NOMO-1 (cell line): ENCODE results near the gene MYOG.

Experiments used
- DNase-seq, 2 experiments: peaks; one replicate each; lab custom pipeline; 2025; ENCODE audit not compliant: unreplicated experiment in 2 of 2; lab: John Stamatoyannopoulos, UW

The MYOG gene

GRCh38 chr1:203049077-203049476, 36.7 kb downstream of the MYOG start:
- no peak for DNase-seq

GRCh38 chr1:203048555-203049051, 37.2 kb downstream of the MYOG start:
- no peak for DNase-seq

- no peak for DNase-seq
Observed at GRCh38 chr1:203048086-203048485, 37.7 kb downstream of the MYOG start.

DNA sequence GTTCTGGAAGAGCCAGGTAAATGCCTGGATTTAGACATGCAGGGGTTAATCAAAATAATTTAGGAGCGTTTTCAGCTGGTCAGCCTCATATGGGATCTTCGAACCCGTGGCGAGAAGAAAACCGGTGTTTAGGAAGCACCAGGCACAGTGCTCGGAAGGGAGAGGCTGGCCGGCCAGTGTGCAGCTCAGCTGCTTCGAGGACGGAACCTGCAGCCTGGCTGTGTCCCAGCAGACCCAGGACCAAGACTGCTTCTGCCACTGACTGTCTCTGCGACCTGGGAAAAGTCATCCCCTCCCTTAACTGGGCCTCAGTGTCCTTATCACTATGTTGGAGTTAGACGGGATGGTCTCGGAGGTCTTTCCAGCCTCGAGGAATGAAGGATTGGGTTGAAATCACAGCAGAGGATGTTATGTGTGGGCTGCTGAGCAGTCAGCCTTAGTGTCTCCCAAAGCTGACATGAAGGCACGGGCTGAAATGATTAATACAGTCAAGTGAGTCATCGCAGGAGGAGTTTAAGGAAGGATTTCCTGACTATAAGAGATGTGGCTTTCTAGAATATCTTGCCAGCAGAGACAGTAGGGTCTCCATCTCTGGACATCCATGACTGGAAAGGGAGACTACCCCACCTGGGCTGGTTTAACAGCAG, 38.7 kb downstream of the MYOG start:
- peak in 1 of 2 experiments; percentile 63 for DNase-seq

DNA sequence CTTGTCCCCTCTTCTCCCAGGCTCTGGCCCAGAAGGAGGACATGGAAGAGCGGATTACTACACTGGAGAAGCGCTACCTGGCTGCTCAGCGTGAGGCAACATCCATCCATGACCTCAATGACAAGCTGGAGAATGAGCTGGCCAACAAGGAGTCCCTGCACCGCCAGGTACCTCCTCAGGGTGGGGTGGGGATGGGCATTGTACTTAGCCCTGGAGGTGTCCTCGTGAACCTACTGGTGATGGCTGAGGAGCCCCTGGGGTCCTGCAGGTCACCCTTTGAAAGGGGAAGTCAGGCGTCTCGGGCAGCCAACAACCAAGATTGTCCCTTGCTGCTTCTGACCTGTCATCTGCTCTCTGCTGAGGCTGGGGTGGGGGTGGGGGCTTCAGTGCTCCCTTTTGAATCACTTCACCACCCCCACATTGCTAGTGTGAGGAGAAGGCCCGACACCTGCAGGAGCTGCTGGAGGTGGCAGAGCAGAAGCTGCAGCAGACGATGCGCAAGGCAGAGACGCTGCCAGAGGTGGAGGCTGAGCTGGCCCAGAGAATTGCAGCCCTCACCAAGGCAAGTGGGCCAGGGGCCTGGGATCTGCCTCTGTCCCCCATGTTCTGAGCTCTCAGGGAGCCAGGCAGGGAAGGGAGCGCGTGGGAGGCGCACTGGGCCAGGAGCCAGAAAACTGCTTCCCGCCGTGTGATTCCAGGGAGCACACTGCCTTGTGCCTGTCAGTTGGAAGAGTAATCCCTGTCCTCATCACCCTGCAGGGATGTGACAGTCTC, 39.8 kb downstream of the MYOG start:
- no peak for DNase-seq

DNA sequence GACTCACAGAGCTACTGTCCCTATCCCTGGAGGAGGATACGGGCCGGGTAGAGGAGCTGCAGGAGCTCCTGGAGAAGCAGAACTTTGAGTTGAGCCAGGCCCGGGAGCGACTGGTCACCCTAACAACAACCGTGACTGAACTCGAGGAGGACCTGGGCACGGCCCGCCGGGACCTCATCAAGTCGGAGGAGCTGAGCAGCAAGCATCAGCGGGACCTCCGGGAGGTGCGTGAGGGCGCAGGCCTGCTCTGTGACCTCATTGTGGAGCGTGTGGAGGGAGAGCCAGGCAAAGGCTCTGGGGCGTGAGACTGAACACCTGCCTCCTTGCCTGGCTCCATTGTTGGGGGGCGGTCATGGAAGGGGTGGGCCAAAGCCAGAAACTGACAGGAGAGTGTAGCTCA, 40.5 kb downstream of the MYOG start:
- no peak for DNase-seq

DNA sequence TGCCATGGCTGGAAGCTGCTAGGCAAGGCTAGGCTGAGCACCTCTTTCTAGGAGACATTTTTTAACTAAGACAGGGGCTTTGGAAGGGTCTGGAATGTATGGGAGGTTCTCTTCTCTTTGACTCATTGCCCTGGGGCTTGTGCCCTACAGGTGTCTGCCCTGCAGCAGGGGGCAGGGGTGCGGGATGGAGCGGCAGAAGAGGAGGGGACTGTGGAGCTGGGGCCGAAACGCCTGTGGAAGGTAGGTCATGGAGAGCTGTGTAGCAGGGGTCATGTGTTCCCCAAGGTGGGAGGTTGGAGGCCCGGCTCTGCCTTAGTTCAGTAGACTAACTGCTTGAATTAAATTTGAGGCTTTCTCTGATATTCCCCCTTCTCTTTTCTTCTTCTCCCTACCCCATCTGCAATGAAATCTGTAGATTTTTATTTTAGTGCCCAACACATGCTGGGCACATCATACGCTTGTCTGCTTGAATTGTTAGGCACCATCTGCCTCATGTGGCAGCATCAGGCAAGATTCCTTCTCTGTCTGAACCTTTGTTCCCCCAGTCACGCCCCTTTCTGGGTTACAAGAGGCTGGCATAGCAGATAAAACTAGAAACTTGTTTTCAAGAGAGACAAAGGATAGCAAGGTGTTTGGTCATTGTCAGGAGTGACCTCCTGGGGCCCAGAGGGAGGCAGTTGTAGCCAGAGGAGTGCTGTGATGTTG, 41.1 kb downstream of the MYOG start:
- no peak for DNase-seq

DNA sequence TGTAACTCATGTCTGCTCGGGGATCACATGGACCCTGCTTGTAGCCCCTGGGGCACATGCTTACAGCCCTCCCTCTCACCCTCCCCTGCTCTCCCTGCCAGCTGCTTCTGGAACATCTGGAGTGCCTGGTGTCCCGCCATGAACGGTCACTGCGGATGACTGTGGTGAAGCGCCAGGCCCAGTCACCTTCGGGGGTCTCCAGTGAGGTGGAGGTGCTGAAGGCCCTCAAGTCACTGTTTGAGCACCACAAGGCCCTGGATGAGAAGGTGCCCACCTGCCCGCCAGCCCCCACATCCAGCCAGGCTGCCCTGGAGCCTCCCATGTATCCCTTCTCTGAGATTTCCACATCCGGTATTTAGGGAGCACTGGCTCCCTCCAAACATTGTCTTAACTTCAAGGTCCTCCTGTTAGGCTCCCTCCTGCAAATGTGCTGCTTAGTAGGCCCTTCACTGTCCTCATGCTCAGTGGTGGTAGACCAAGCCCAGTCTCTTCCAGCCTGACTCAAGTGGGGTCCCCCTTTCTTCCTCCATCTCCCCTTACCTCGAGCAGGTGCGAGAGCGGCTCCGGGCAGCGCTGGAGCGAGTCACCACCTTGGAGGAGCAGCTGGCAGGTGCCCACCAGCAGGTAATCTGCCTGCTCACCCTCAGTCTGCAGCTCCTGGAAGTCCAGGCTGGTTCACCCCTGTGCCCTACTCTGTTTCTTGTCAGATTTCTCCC, 41.8 kb downstream of the MYOG start:
- DNase-seq: no peak

DNA sequence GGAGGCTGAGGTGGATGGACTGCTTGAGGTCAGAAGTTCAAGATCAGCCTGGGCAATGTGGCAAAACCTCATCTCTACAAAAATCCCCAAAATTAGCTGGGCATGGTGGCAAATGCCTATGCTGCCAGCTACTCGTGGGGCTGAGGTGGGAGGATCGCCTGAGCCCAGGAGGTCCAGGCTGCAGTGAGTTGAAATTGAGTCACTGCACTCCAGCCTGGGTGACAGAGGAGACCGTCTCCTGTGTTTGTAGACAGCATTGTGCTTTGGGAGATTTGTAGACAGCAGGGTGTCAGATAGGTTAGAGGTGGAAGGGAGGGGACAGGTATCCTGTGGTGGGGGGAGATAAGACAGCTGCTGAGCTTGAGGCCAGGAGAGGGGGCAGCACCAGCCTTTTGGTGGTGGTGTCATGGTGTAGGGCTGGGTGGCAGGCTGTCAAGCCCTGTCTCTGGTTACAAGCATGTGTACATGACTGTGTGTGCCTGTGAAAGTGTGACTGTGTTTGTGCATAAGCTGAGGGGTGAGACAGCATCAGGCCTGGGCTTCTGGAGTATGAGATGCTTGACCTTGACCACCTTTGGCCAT, 44.4 kb downstream of the MYOG start:
- DNase-seq: no peak

DNA sequence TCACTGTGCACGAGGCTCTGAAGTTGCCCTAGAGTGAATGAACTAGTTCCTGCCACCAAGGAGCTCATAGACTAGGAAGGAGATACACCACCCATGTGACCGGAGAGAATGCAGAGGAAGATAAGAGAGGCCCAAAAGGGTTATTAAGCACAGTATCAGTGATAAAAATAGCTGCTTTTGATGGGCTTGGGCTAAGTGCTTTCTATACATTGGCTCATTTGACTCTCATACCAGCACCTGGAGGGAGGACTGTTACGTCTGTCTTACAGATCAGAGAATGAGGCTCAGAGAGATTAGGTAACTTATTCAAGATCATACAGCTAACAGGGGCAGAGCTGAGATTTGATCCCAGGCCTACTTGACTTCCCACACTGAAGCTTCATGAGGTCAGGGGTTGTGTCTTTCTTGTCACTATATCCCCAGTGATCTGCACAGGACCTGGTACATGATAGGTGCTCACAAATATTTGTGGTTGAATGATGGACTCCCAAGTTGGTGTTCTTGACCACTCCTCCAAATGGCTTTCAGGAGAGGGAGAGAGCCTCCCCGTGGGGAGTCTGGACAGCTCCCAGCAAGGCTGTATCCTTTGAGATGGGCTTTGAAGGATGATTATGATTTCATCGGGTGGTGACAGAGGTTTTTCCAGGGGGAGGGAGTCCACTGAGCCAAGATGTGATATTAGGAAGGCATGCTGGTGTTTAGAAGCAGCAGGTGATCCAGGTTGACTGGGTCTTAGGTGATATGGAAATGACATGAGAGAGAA, 45.1 kb downstream of the MYOG start:
- DNase-seq: no peak

DNA sequence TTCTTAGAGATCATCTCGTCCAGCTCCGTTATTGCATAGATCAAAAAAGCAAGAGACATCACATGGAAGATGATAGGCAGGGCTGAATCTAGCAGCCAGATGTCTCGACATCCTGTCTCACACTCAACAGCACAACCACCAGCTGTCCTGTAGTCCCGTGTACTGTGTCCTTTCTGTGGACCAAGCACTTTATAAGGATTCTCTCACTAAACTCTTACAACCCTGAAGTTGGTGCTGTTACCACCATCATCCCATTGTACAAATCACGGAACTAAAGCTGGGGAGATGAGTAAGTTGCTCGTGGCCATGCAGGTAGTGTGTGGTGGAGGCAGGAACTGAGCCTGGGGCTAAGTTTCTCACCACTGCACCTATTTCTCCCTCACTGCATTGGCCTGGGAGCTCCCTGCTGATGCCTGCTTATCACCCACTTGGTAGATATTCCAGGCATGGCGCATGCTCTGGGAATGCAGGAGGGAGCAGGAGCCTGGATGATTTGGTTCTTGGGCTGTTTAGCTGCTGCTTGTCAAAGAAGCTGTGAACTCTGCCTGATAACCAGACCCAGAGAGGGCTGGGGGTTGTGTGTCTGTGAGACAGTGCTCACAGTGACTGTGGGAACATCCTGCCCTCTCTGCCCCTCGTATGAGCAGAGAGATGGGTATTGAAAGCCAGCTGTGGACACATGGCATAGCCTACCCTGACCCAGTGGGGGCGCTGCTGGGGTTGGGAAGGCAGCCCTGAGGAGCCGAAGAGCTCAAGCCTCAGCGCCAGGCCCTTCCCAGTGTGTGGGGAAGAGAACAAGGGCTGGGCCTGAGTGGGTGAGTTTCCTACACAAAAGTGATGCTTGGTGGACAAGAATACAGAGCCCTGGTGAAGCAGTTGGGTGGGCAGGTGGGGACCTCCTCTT, 46.0 kb downstream of the MYOG start:
- DNase-seq: peak; percentile 71 to 83

- peak; percentile 65 to 74 for DNase-seq
Observed at GRCh38 chr1:203038891-203039608, 46.8 kb downstream of the MYOG start.

- DNase-seq: peak in 1 of 2 experiments; percentile 26
Observed at GRCh38 chr1:203038217-203038741, 47.5 kb downstream of the MYOG start.

DNA sequence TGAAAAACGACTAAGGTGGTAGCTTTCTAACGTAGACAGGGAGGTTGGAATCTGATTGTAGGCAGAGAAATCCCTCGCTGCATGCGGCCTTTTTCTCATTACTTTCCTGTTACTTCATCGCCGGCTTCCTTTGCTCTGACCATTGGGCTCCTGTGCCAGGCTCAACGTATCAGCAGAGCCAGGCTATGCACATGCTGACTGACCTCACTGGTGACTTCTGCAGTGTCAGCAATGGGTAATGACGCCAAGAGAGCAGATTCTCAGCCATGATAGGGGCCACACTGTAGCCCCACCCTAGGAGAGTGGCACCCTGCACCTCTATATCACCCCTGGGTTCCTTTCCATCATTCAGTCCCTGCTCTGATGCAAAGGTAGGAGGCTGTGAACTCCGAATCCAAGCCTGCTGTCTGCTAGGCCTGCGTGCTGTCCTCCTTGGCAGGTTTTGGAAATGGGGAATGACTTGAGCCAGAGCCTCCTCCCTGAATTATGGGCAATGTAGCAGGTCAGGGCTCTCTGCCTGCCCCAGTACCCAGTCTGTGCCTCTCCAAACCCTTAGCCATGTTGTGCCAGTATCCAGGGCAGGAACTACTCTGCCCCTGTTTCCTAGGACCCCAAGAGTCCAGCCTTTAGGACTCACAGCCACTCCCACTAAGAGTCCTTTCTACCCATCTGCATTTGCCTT, 48.2 kb downstream of the MYOG start:
- no peak for DNase-seq

- DNase-seq: no peak
Observed at GRCh38 chr1:203036537-203036936, 49.3 kb downstream of the MYOG start.

GRCh38 chr1:203036135-203036534, 49.7 kb downstream of the MYOG start:
- no peak for DNase-seq
